ENCODE results near the gene SRSF4.

GRCh38 chr1:29193879-29194455 lies 12.3 kb upstream of the SRSF4 start:
- TF ChIP-seq CTCF (conservative IDR thresholded peaks at IDR 0.05; ENCODE audit: low read depth, low read length) (no peak), EZH2 (IDR thresholded peaks at IDR 0.05; ENCODE audit: low read length, unreplicated experiment) (no peak)
